Stimulated activated CD8-positive, alpha-beta memory T cell treated with anti-CD3 and anti-CD28 coated beads, Interleukin-2, amount 100 ng/mL, for 1 hour (primary cell): ENCODE measurements around the gene FOXN1.
"Not testable (repeated sequence)": the region's sequence is repeated elsewhere in the genome, so short reads cannot be mapped to it uniquely, and the experiment has no call there.

Experiments used
- DNase-seq, 2 donors: peaks; one replicate each; pipeline ENCODE4 v3.0.0-alpha.2; 2020; ENCODE audit warnings: low read depth in 2 of 2

Gene FOXN1

DNA sequence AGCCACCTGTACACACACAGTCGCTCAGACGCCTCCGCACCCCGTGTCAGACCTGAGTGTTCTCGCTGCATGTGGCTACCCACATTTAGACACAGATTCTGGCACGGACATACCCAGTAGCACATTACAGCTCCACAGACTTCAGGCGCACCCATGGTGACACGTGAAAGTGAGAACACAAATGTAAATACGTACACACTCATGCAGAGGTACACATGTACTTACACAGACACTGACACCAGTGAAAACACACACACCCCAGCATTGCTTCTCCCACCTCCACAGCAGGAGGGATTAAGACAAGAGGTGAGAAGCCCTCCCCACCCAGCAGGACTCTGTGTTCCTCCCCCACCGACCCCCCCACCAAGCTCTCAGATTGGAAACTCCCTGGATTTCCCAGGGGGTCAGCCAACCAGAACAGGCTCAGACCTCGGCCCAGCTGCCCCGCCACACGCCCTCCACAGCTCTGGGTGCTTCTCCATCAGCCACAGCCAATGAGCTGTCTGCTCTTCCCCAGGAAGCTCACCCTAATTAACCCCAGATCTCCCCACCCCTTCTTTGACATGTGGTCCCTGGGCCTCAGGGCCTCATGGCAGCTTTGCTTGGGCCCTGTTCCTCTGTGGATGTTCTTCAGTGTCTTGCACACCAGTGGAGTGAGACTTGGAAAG, 5.3 kb upstream of the FOXN1 start:
- no peak for DNase-seq

DNA sequence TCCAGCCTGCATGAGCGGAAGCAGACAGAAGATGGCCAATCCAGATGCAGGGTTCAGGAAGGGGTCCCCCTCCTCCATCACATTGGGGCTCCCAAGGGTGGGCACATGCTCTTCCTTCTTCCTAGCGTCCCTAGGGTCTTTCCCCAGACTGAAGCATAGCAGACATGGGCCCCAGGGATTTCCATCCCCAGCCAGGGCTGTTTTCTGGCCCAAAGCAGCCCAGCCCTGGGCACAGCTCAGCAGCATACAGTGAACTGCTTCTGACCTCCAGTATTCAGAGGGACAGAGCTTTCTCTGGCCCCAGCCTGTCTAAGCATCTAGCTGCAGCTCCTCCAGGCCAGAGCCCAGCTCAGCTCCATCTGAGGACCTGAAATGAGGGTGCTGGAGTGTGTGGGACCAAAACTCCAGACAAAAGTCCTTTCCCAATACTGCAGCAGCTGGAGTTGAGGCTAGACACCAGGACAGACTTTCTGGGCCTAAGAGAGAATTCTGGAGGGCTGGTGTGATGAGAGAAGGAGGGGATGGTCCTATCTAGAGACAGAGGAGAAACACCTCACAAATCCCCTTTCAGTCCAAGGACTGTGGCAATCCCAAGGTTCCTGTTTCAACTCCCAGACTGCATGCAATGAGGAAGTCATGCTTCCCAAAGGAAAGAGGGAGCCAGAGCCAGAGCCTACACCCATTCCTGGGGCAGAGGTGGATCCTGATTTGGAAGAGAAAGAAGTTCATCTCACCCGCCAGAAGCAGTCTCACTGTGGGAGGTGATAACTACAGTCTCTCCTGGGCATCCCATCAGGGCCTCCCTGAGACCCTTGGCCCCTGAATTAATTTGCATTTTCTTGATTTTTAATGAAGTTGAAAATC, 4.5 kb upstream of the FOXN1 start:
- DNase-seq: no peak

DNA sequence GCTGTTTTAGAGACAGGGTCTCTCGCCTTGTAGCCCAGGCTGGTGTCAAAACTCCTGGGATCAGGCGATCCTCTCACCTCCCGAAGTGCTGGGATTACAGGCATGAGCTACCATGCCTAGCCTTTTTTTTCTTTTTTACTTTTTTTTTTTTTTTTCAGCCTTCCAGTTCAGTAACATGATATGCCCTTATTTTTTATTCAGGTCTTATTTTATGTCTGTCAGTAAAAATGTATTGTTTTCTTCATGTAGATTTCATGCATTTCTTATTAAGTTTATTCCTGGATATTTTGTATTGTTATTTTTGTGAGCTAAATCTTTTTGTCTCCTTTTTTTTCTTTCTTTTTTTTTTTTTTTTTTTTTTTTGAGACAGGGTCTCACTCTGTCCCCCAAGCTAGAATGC, 2.7 kb upstream of the FOXN1 start:
- no peak for DNase-seq

DNA sequence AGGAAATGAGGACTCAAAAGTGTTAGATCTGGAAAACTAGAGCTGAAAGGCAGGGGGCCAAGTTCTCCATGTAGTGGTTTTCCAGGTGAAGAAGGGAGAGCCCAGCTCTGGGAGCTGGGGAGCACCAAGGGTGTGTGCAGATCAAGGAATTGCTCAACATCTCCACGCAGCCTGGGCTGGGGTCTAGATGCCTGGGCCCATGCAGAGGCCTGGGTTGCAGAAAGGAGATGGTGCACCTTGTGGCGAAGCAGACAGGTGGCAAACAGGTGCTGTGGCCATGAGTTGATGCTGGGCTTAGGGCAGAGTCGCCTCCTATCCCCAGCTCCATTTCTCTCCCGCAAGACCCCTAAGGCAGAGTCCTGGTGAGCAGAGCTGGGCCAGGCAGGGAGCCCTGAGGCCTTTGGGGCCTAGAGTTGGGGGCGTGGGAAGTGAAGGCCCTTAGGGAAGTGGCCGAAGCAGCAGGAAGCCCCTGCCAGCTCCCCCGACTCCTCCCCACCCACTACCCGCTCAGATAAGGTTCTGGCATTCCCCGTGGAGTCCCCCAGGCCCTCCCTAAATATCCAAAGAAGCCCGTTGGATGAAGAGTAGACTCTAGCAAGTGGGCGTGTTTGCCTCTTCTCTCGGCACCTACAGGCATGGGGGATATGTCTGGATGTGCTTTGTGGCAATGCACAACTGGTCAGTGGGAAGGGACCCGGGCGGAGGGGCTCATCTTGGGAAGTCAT, 777 bp downstream of the FOXN1 start:
- DNase-seq: no peak

DNA sequence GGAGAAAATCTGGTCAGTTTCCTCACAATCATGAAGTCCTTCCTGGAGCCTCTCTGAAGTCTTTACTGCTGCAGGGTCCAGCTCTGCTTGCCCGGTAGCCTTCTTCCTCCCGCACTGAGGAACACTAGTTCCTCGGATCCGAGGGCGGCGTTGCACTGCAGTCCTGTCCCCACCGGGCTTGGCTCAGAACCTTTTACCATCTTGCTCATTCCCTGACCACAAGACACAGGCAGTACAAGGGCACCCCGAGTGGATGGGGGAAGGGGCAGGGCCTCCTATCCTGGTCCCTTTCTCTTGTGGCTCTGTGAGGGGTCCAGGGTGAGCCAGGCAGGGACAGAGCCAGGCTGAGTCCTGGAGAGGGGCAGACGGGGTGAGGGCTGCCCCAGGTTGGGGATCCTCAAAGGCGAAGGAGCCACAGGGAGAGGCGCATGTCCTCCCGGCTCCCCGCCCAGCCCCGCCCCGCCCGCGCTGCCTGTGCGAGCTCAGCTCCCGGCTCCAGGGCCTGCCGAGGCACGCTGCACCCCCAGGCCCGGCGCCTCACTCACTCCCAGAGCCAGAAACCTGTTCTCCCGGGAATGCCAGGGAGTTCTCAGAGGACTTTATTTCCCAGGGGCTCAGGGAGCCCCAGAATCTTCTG, 1.5 kb downstream of the FOXN1 start:
- no peak for DNase-seq

DNA sequence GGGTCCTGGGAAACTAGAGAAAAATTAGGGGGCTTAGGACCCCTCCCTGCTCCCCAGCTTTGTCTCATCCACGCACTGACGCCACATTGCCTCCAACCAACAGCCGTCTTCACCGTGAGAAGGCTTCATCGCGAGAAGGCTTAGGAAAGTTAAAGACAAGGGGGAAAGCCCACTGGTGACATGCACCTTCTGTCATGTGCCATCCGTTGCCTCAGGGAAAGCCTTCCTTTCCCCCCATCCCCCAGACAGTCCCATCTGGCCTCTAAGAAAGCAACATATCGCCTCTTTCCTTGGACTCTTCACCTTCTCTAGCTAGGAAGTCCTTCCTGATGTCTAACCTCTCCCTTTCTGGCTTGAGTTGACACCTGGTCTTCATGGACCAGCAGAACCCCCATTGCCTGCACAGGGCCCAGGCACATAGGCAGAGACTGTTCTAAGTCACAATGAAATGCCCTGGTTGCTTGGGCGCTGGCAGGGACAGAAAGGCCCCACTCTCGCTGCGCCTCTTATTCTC, 2.1 kb downstream of the FOXN1 start:
- no peak for DNase-seq

DNA sequence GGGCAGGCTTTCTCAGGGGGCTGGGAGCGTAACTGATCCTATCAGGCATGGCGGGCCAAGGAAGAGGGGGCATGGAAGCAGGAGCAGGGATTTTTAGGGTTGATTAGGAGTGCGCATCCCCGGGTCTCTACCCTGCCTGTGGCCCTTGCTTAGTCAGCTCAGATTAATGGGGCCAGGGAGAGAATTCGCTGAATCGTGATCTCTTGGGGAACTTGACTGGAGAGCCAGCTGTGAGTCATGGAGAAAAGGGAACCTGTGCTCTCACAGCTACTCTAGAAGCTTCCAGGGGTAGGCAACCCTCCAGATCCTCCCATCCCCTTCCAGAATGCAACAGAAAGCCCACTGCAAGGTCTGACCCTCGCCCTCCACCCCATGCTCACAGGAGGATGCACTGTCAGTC, 3.6 kb downstream of the FOXN1 start:
- DNase-seq: no peak

DNA sequence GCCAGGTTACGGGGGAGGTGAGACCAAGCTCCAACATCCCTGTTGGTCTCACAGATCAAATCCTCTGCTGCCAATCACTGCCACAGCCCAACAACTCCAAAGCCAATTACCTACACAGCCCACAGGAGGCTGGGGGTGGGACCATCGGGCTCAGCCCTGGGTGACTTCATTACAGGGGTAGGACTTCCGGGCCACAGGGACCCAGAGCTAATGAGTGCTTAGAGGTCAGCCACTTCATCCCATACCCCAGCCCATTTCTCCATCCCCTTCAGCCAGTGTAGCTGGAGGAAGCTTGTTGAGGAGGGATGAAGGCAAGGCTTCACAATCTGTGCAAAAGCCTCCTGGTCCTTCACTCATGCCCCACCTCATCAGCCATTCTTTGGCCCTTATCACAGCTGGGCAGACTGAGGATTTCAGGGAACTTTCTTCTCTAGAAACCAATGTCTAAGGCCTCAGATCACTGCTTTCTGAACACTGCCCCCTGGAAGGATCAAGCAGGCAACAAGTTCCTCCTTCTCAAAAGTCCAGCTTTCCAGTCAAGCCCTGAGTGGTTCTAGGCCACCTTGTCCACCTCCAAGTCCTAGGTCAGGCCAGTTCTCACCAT, 5.8 kb downstream of the FOXN1 start:
- no peak for DNase-seq

DNA sequence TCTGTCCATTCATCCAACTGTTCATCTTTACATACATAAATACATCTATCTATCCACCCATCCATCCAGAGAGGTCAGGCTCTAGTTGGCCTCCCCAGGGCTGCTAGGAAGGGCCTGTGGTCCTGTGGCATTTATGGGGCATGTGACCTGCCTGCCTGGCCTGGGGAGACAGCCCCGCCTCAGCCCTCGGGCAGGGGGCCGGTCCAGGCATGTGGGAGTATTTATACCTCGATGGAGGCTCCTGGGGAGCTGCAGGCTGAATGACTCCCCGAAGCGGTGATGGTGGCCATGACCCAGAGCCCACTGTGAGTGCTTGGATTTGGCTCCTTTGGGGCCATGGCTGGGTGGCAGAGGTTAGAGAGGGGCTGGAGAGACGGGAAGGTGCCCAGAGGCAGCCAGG, 7.3 kb downstream of the FOXN1 start:
- no peak for DNase-seq

DNA sequence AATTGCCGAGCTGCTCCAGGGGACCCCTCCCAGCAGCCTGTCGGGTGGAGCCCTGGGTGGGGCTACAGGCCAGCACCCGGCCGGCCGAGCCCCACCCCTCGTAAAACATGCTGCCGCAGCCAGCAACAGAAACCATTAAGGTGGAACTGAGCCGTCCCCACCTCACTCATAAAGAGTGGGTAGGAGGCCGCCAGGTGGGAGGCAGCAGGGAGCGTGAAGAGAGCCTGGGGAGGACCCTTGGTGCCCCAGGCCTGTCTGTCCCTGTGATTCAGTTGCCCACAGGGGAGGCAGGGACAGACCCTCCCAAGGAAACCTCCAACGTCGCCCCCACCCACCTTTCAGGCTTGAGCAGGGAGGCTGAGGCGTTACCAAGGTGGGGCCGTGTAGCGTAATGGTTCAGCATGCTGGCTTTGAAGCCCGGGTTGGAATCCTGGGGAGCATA, 8.4 kb downstream of the FOXN1 start:
- no peak for DNase-seq

DNA sequence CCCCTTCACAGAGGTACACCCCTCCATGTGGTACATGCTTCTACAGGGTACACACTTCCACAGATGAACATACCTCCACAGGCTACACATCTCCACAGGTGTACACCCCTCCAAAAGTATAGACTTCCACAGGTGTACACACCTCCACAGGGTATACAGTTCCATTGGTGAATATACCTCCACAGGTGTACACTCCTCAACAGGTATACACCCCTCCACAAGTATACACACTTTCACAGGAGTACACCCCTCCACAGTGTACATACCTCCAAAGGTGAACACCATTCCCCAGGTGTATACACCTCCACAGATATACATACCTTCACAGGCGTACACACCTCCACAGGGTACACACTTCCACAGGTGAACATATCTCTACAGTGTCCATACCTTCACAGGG, 9.4 kb downstream of the FOXN1 start:
- no peak for DNase-seq

DNA sequence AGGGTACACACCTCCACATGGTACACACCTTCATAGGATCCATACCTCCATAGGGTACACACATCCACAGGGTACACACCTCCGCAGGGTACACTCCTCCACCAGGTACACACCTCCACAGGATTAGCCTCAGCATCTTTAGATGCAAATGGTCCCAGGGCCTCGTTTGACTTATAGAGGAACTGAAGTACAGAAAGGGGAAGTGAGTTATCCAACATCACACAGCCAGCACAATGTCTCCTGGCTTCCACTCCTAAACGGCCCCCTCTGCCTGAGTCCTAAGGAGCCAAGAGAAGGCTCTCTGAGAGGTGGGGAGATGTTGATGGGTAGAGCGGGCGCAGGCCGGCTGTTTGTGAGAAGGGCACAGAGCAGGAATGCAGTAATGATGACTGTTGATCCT, 12.0 kb downstream of the FOXN1 start:
- no peak for DNase-seq

DNA sequence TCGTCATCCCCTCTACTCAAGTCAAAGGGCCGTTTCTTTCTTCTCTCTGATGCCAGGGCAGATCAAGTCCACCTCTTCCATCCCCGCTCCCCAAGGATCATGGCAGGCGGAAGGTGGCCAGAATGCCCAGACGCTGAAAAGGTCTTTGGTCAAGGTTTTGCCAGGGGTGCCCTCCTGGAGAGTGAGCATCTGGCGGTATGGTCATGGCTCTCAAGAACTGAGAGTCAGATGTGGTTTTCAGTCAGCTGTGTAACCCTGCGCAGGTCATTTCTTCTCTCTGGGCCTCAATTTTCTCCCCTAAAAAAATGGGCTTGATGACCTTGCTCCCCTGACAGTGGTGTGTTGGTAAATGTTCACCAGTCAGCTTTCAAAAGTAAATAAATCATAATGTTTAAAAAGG, 12.4 kb downstream of the FOXN1 start:
- DNase-seq: no peak

DNA sequence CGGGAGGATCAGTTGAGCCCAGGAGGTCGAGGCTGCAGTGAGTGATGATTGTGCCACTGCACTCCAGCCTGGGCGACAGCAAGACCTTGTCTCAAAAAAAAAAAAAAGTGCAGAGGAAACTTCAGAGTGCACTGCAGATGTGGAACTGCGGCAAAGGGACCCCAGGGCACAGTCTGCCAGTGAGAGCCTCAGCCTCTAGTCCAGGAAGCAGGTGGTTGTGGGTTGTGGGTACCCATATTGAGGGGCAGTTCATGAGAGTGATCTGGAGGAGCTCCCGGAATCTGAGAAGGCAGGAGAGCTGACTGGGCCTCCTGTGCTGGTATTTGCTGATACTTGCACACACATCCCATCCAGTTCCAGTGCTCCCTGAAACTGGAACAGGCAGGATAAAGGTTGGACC, 13.1 kb downstream of the FOXN1 start:
- no peak for DNase-seq

DNA sequence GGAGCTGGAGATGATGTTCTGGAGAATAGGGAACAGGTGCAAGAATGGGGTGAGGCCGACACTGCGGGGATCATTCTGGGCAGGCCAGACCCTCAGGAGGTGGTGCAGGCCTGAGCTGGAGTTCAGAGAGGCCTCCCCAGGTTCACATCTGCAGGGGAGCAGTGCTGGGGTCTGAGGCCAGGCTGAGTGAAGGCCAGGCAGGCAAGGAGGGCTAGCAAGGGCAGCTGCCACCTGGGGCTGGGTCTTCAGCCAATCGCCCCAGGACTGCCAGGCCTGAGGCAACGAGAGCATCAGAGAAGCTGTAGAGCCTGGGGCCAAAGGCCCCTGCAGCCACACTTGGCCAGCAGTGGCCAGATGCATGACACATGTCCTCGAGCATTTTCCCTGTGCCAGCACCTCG, 14.5 kb downstream of the FOXN1 start:
- DNase-seq: no peak

DNA sequence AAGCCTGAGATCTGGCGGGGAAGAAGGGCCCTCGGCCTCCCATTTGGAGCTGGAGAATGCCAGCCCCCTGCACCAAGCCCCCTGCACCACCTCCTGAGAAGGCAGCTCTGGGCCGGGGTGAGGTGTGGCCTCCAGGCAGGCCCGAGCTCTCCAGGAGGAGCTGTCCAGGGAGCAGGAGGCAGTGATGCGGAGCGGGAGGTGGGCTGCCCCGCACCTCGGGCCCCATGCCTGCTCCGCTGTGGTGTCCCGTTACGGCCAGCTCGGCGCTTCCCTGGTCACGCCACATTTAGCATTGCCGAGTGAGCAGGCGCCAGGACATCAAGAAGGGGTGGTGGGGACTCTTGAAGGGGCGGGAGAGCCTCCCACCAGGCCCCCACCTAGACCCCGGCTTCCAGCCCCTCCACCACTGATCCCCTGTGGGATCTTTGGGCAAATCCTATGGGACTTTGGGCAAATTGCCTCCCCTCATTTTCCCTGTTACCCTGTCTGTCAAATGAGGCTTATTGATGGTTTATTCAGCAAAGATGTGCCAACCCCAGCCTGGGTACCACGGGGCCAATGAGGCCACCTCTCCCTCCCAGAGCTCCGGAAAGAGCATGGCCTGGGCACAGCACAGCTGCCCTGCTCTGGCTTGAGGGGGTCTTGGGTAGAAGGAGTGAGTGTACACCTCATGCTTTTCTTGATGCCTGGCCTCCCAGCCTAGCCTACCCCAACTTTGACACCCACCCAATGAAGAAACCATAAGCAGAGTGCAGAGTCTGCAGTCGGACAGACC, 15.3 kb downstream of the FOXN1 start:
- DNase-seq: no peak

DNA sequence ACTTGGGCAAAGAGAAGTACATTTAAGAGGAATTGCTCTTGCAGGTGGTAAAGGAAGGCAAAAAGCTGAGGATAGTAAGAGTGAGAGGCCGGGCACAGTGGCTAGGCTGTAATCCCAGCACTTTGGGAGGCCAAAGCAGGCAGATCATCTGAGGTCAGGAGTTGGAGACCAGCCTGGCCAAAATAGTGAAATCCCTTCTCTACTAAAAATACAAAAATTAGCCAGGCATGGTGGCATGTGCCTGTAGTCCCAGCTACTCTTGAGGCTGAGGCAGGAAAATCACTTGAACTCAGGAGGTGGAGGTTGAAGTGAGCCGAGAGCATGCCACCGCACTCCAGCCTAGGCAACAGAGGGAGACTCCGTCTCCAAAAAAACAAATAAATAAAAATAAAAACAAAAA, 16.1 kb downstream of the FOXN1 start:
- DNase-seq: not testable (repeated sequence)

DNA sequence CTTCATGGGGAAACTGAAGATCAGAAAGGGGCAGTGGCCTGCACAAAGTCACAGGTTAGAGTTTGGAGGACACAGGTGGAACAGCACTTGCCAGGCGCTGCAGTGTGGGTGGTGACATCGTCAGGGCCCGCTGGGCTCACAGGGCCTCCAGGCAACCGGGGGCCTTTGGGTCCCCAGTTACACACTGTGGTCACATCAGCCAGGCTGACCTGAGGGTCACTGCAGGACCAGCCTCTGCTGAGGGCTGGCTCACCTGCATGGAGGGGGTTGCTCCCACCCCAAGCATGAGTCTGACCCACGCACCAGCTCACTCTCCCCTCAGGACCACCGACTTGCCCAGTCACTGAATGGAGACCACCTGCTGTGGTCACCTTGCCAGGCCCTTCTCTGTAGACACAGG, 17.0 kb downstream of the FOXN1 start:
- DNase-seq: no peak

DNA sequence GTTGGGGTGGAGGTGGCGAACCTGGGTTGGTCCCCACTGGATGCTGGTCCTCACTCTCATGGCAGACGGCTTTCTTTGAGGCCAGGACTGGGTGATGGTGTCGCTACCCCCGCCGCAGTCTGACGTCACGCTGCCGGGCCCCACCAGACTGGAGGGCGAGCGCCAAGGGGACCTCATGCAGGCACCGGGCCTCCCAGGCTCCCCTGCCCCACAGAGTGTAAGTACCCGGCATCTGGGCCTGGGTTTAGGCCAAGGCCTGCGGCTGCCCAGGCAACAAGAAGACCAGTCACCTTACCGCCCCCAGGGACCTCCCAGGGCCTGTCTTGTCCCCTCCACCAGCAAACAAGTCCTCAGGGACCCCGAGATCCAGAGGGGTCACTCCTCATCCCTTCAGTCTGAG, 17.7 kb downstream of the FOXN1 start:
- DNase-seq: no peak

DNA sequence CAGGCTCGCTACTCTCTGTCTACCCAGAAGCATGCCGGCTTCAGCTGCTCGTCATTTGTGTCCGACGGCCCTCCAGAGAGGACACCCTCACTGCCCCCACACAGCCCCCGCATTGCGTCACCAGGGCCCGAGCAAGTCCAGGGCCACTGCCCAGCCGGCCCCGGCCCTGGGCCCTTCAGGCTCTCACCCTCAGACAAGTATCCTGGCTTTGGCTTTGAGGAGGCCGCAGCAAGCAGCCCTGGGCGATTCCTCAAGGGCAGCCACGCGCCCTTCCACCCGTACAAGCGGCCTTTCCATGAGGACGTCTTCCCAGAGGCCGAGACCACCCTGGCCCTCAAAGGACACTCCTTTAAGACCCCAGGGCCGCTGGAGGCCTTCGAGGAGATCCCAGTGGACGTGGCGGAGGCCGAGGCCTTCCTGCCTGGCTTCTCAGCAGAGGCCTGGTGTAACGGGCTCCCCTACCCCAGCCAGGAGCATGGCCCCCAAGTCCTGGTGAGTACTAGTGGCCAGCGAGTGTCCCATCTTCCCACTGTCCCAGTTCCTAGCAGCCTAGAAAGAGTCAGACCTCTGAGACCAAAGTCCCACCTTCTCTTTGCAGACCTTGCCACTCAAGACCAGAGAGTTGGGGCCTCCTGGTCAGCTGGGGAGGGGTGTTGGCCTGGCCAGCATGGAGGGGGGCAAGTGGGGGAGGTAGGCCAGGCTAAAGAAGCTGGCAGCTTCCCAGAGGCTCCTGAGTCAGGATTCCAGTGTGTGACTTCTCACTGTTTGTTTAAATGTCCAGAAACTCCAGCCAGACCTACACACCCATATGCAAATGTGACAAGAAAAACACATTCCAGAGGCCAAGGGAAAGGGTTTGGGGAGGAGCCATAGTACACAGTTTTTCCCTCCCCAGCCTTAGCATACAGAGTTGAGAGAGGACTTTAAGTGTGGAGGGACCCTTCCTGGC, 18.6 kb downstream of the FOXN1 start:
- DNase-seq: no peak
